Measurements from ENCODE around the gene FAM219A. TPM values are rescaled to one million over a fixed set of nuclear protein-coding genes. Genes with fewer than 3 reads are reported as not detected.

Gene FAM219A
- total and polyA plus RNA-seq, 8 donors = 4.5 to 9.8 (median 8.2) TPM

GRCh38 chr9:34403554-34404380 is 54.6 kb downstream of the FAM219A start:
- intact Hi-C loops (cut with DNase I) = loop anchor here in 1 of 3 donors (10.0 kb wide), 2 partner anchors 91 to 191 kb away; no protein-coding TSS in a partner anchor
- Histone ChIP-seq H3K4me1 (no peaks in the 10 kb centered on the region), H3K4me3 (no peak overlapping the region), H3K36me3 (peaks cover 0 to 23% (median 0%) of the 10 kb centered on the region in 3 donors), H3K9me3 (no peaks in the 10 kb centered on the region), H3K27me3 (no peaks in the 10 kb centered on the region), H3K27ac (no peak overlapping the region)
- ATAC-seq = peak; percentile 62 to 91 (median 85)
- peak; percentile 87 for FAIRE-seq
- TF ChIP-seq CTCF (IDR thresholded peaks at IDR 0.05) = peak; percentile 87 to 98 (median 96)
- peak; percentile 43 to 86 (median 69) for DNase-seq

- no peak for TF ChIP-seq CTCF (IDR thresholded peaks at IDR 0.05)
- H3K36me3 ChIP-seq = peaks cover 0 to 23% (median 0%) of the 10 kb centered on the region in 3 donors
- H3K27me3 ChIP-seq = no peaks in the 10 kb centered on the region
- H3K27ac ChIP-seq = no peak overlapping the region
- FAIRE-seq (no peak), DNase-seq (no peak), ATAC-seq (no peak)
- intact Hi-C loops (cut with DNase I) = loop anchor here in 1 of 3 donors (10.0 kb wide), 2 partner anchors 94 to 194 kb away; no protein-coding TSS in a partner anchor
- no peaks in the 10 kb centered on the region for H3K4me1 ChIP-seq
- H3K4me3 ChIP-seq = no peak overlapping the region
- H3K9me3 ChIP-seq = no peaks in the 10 kb centered on the region
- 87 to 89% methylated on average over 37 to 40 of the region's 40 CpGs for WGBS, 2 donors
Observed at GRCh38 chr9:34400686-34401602, 57.4 kb downstream of the FAM219A start.

GRCh38 chr9:34400275-34400674 is 58.1 kb downstream of the FAM219A start:
- no peak for ATAC-seq
- TF ChIP-seq CTCF (IDR thresholded peaks at IDR 0.05) = no peak
- intact Hi-C loops (cut with DNase I) = loop anchor here in 1 of 3 donors (10.0 kb wide), 2 partner anchors 95 to 195 kb away; no protein-coding TSS in a partner anchor
- FAIRE-seq = no peak
- Histone ChIP-seq H3K27ac (no peak overlapping the region), H3K4me1 (no peaks in the 10 kb centered on the region), H3K27me3 (no peaks in the 10 kb centered on the region), H3K4me3 (no peak overlapping the region), H3K36me3 (peaks cover 0 to 23% (median 0%) of the 10 kb centered on the region in 3 donors), H3K9me3 (no peaks in the 10 kb centered on the region)
- 77 to 81% methylated on average over 12 of the region's 12 CpGs for WGBS, 2 donors
- DNase-seq = no peak

- no peak for FAIRE-seq
- H3K27ac ChIP-seq = no peak overlapping the region
- peaks cover 0 to 23% (median 0%) of the 10 kb centered on the region in 3 donors for H3K36me3 ChIP-seq
- no peaks in the 10 kb centered on the region for H3K9me3 ChIP-seq
- no peak for TF ChIP-seq CTCF (IDR thresholded peaks at IDR 0.05)
- H3K4me1 ChIP-seq = no peaks in the 10 kb centered on the region
- DNase-seq = no peak
- whole genome bisulfite sequencing, 2 donors = 88 to 94% methylated on average over 4 of the region's 4 CpGs
- H3K4me3 ChIP-seq = no peak overlapping the region
- intact Hi-C loops (cut with DNase I) = loop anchor here in 1 of 3 donors (10.0 kb wide), 2 partner anchors 95 to 195 kb away; no protein-coding TSS in a partner anchor
- no peaks in the 10 kb centered on the region for H3K27me3 ChIP-seq
- no peak for ATAC-seq
Observed at GRCh38 chr9:34399729-34400128, 58.6 kb downstream of the FAM219A start.

Measured in pancreas (tissue), 10 donors.